ENCODE results near the gene MUSTN1.

The MUSTN1 gene

GRCh38 chr3:52834871-52835501 lies at the start of gene MUSTN1:
Gene MUSTN1 (minus strand): TSS chr3:52835019. CDS start chr3:52834948, 71 bp downstream.
- peak; percentile 86 for DNase-seq

GRCh38 chr3:52882377-52882776 lies 47.6 kb upstream of the MUSTN1 start:
- no peak for DNase-seq

GRCh38 chr3:52881871-52882270 lies 47.1 kb upstream of the MUSTN1 start:
- DNase-seq: no peak

GRCh38 chr3:52880474-52880873 lies 45.7 kb upstream of the MUSTN1 start:
- no peak for DNase-seq

- no peak for DNase-seq
Observed at GRCh38 chr3:52880047-52880446, 45.2 kb upstream of the MUSTN1 start.

- no peak for DNase-seq
Observed at GRCh38 chr3:52879581-52879980, 44.8 kb upstream of the MUSTN1 start.

- DNase-seq: no peak
Observed at GRCh38 chr3:52879090-52879489, 44.3 kb upstream of the MUSTN1 start.

- DNase-seq: no peak
Observed at GRCh38 chr3:52877085-52877484, 42.3 kb upstream of the MUSTN1 start.

- DNase-seq: no peak
Observed at GRCh38 chr3:52874864-52875587, 40.2 kb upstream of the MUSTN1 start.

- DNase-seq: no peak
Observed at GRCh38 chr3:52874160-52874701, 39.4 kb upstream of the MUSTN1 start.

- DNase-seq: peak; percentile 19
Observed at GRCh38 chr3:52873433-52874159, 38.8 kb upstream of the MUSTN1 start.

GRCh38 chr3:52872245-52872644 lies 37.4 kb upstream of the MUSTN1 start:
- DNase-seq: no peak

- DNase-seq: no peak
Observed at GRCh38 chr3:52871761-52872160, 36.9 kb upstream of the MUSTN1 start.

GRCh38 chr3:52870471-52870870 lies 35.7 kb upstream of the MUSTN1 start:
- no peak for DNase-seq

- no peak for DNase-seq
Observed at GRCh38 chr3:52866427-52866826, 31.6 kb upstream of the MUSTN1 start.

- DNase-seq: no peak
Observed at GRCh38 chr3:52865994-52866393, 31.2 kb upstream of the MUSTN1 start.

- DNase-seq: peak; percentile 33
Observed at GRCh38 chr3:52860424-52860768, 25.6 kb upstream of the MUSTN1 start.

- DNase-seq: no peak
Observed at GRCh38 chr3:52859686-52860423, 25.0 kb upstream of the MUSTN1 start.

GRCh38 chr3:52857864-52858263 lies 23.0 kb upstream of the MUSTN1 start:
- DNase-seq: no peak

GRCh38 chr3:52857133-52857532 lies 22.3 kb upstream of the MUSTN1 start:
- DNase-seq: no peak

GRCh38 chr3:52856666-52857065 lies 21.8 kb upstream of the MUSTN1 start:
- DNase-seq: no peak

GRCh38 chr3:52854013-52854412 lies 19.2 kb upstream of the MUSTN1 start:
- DNase-seq: no peak

GRCh38 chr3:52852419-52852818 lies 17.6 kb upstream of the MUSTN1 start:
- DNase-seq: no peak

All from eye (tissue), 1 donor.